GM23338 (cell line): ENCODE results near the gene CHCHD6. TPM values are rescaled to one million over a fixed set of nuclear protein-coding genes. Genes with fewer than 3 reads are reported as not detected.

Source experiments
- ATAC-seq: fragments of 200-7000 bp; cut with Tn5 transposase; 3 replicates; pipeline ENCODE4 v1.9.1; 2020
- DNase-seq: peaks from one replicate; pipeline ENCODE4 v3.0.0-alpha.2; 2015; ENCODE audit warnings: low spot score
- H2AFZ ChIP-seq: fragments of 200-600 bp; sonication (generic); 2 replicates; pipeline ENCODE4 v1.8.0; 2016; ENCODE audit warnings: antibody characterized with exemption, mild to moderate bottlenecking, moderate library complexity
- H3F3A ChIP-seq: fragments of 200-600 bp; sonication (generic); replicated peaks from 2 replicates; pipeline ENCODE4 v1.8.0; 2017; ENCODE audit warnings: antibody characterized with exemption, mixed run types, low read depth
- H3K27ac ChIP-seq: fragments of 200-600 bp; sonication (generic); 2 replicates; pipeline ENCODE4 v1.6.1; 2016; ENCODE audit warnings: low read depth
- H3K27me3 ChIP-seq: fragments of 200-600 bp; sonication (generic); 2 replicates; pipeline ENCODE4 v1.8.0; 2016; ENCODE audit warnings: mild to moderate bottlenecking, mixed run types, moderate library complexity; ENCODE audit not compliant: insufficient read depth
- H3K36me3 ChIP-seq: fragments of 200-600 bp; sonication (generic); 2 replicates; pipeline ENCODE4 v1.8.0; 2016; ENCODE audit warnings: mild to moderate bottlenecking; ENCODE audit not compliant: insufficient read depth
- H3K4me1 ChIP-seq: fragments of 200-600 bp; sonication (generic); 2 replicates; pipeline ENCODE4 v1.8.0; 2016; ENCODE audit warnings: mild to moderate bottlenecking, moderate library complexity; ENCODE audit not compliant: insufficient read depth
- H3K4me2 ChIP-seq: fragments of 200-600 bp; sonication (generic); 2 replicates; pipeline ENCODE4 v1.7.1; 2017; ENCODE audit warnings: mixed run types
- H3K4me3 ChIP-seq: fragments of 200-600 bp; sonication (generic); 2 replicates; pipeline ENCODE4 v1.6.1; 2016; ENCODE audit warnings: mixed run types
- H3K79me2 ChIP-seq: fragments of 200-600 bp; sonication (generic); replicated peaks from 2 replicates; pipeline ENCODE4 v1.8.0; 2017; ENCODE audit warnings: mild to moderate bottlenecking; ENCODE audit not compliant: insufficient read depth
- H3K9me2 ChIP-seq: fragments of 200-600 bp; sonication (generic); 2 replicates; pipeline ENCODE4 v1.8.0; 2017; ENCODE audit not compliant: insufficient read depth
- H4K20me1 ChIP-seq: fragments of 200-600 bp; sonication (generic); replicated peaks from 2 replicates; pipeline ENCODE4 v1.8.0; 2017; ENCODE audit warnings: mild to moderate bottlenecking; ENCODE audit not compliant: insufficient read depth
- H3K27ac Mint-ChIP-seq: 2 replicates; pipeline ENCODE4 v1.8.0; 2020; ENCODE audit warnings: inconsistent platforms, mild to moderate bottlenecking, moderate library complexity, mixed read lengths
- H3K27me3 Mint-ChIP-seq: 3 replicates; pipeline ENCODE4 v1.8.0; 2022; ENCODE audit warnings: low read depth, mild to moderate bottlenecking, moderate library complexity, mixed read lengths, inconsistent platforms; ENCODE audit not compliant: insufficient read depth, poor library complexity
- H3K36me3 Mint-ChIP-seq: 3 replicates; pipeline ENCODE4 v1.8.0; 2021; ENCODE audit warnings: low read depth, mild to moderate bottlenecking, inconsistent platforms, moderate library complexity, mixed read lengths
- H3K4me1 Mint-ChIP-seq: 3 replicates; pipeline ENCODE4 v1.8.0; 2020; ENCODE audit warnings: mild to moderate bottlenecking, inconsistent platforms, mixed read lengths
- H3K4me3 Mint-ChIP-seq: 3 replicates; pipeline ENCODE4 v1.8.0; 2021; ENCODE audit warnings: moderate library complexity, mild to moderate bottlenecking, inconsistent platforms, mixed read lengths
- H3K9me3 Mint-ChIP-seq: 3 replicates; pipeline ENCODE4 v1.8.0; 2020; ENCODE audit warnings: moderate library complexity, mild to moderate bottlenecking, inconsistent platforms, mixed read lengths
- CREB1 ChIP-seq: fragments of 250-450 bp; sonication (Bioruptor Pico); IDR thresholded peaks from 2 replicates; pipeline ENCODE4 v1.5.0; 2020; ENCODE audit warnings: low read depth, mild to moderate bottlenecking, moderate library complexity
- EZH2 ChIP-seq: fragments of 200-600 bp; sonication (generic); IDR thresholded peaks from one replicate; pipeline ENCODE4 v1.8.0; 2017; ENCODE audit warnings: antibody characterized with exemption, mild to moderate bottlenecking, low read depth; ENCODE audit not compliant: unreplicated experiment
- EZH2phosphoT487 ChIP-seq: fragments of 200-600 bp; sonication (generic); IDR thresholded peaks from one replicate; pipeline ENCODE4 v1.8.1; 2018; ENCODE audit warnings: antibody characterized with exemption; ENCODE audit not compliant: unreplicated experiment
- POLR2AphosphoS5 ChIP-seq: IDR thresholded peaks from 2 replicates; pipeline ENCODE4 v1.6.1; 2016; ENCODE audit warnings: antibody characterized with exemption, low read depth
- STAT1 ChIP-seq: IDR thresholded peaks from one replicate; pipeline ENCODE4 v1.6.1; 2016; ENCODE audit warnings: antibody characterized with exemption; ENCODE audit not compliant: unreplicated experiment
- ZNF114 ChIP-seq: fragments of 250-450 bp; sonication (Bioruptor Pico); IDR thresholded peaks from 2 replicates; pipeline ENCODE4 v1.5.0; 2020; ENCODE audit warnings: mild to moderate bottlenecking, moderate library complexity
- ZNF331 ChIP-seq: fragments of 250-450 bp; sonication (Bioruptor Pico); IDR thresholded peaks from 2 replicates; pipeline ENCODE4 v1.5.0; 2020; ENCODE audit warnings: low read depth, mild to moderate bottlenecking, moderate library complexity
- polyA plus RNA-seq: library from polyadenylated mRNA; unstranded; fragments of >200 nt; fragmentation: Nextera tagmentation; extraction: Ambion mirVana; gene quantifications from 2 replicates; pipeline ENCODE4 v1.2.1, GENCODE V29; 2016
- total RNA-seq: library from RNA; depleted of rRNA; stranded (reverse); fragments of >200 nt; shearing (Covaris generic); gene quantifications from 2 replicates; pipeline ENCODE4 v1.2.3, GENCODE V29; 2014
- TF ChIP-seq, protein P1 (sequence below): fragments of 250-450 bp; sonication (Bioruptor Pico); IDR thresholded peaks from 2 replicates; pipeline ENCODE4 v1.5.0; 2020; ENCODE audit warnings: mild to moderate bottlenecking, moderate library complexity

Gene CHCHD6
- total and polyA plus RNA-seq, 2 experiments from 2014 or later, result 28.8 to 43.0 TPM

DNA sequence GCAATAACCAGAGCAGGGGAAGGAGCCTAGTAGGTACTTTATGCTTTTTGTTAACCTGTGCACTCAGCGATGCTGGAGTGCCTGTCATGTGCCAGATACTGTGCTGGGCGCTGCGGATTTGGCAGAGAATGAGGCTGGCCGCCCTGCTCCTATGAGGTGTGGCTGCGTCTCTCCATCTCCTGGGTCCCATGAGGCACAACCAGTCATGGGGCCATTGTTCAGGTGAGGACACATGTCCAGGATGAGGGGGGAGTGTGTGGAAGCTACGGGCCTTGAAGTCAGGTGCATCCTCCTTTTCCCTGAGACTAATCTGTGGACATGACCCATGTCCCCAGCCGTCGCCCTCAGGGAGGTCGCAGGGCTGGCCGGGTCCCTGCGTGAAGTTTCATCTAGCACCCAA is 48.2 kb upstream of the CHCHD6 start:
- Histone ChIP-seq H3F3A (no peaks in the 10 kb centered on the region), H3K79me2 (no peaks in the 10 kb centered on the region), H3K4me1 (no peaks in the 10 kb centered on the region; the same call in 1 of the 2 replicates), H3K27ac (no peak overlapping the region), H3K4me2 (no peak overlapping the region), H4K20me1 (no peaks in the 10 kb centered on the region), H3K9me2 (no peaks in the 10 kb centered on the region), H3K27me3 (peaks cover 28% of the 10 kb centered on the region), H3K4me3 (no peak overlapping the region), H3K36me3 (no peaks in the 10 kb centered on the region), H2AFZ (peak overlapping the region; percentile 93)
- Mint-ChIP-seq H3K9me3 (peaks cover 14% of the 10 kb centered on the region), H3K36me3 (peaks cover 4% of the 10 kb centered on the region; the same call in 1 of the 3 replicates), H3K4me1 (peaks cover 5% of the 10 kb centered on the region; the same call in 1 of the 3 replicates), H3K4me3 (0 out of 3 replicates have a peak overlapping the region, but pooled peaks have one; percentile 82), H3K27ac (no peak overlapping the region), H3K27me3 (peaks cover 17% of the 10 kb centered on the region)
- TF ChIP-seq ZNF331, result no peak
- DNase-seq, result no peak
- no peak for ATAC-seq

DNA sequence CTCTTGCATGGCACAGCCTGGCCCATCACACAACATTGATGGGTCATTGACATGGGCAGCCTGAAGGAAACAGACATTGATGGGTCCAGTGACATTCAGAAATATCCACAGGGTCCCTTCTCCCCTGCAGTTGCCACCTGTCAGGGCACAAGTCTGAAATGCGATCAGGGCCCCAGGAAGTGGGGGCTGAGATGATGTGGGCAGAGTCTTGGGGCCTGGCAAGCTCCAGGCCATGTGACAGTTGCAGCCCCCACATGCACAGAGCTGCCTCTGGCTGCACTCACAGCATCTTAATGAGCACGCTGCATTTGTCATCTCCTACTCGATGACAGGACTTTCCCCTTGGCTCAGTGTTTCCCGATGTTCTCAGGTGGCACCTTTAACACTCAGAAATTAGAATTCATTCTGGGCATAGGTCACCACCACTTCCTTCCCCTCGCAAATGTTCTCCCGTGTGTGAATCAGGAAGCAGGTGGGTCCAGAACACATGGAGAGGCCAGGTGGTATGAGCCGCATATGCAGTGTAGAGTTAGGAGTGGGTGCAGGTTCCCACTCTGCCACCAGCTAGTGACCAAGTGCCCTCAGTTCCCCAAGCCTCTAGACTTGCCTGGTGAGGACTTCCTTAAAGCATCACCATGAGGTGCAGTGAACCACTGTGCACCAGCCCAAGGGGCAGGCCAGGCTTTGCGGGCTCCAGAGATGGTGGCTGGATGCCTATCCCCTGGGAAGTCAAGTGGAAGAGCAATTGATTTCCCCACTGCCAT is 47.5 kb upstream of the CHCHD6 start:
- Mint-ChIP-seq H3K27ac (no peak overlapping the region), H3K4me3 (no peak overlapping the region), H3K4me1 (peaks cover 5% of the 10 kb centered on the region; the same call in 1 of the 3 replicates), H3K36me3 (peaks cover 4% of the 10 kb centered on the region; the same call in 1 of the 3 replicates), H3K27me3 (peaks cover 17% of the 10 kb centered on the region), H3K9me3 (peaks cover 14% of the 10 kb centered on the region)
- peaks cover 28% of the 10 kb centered on the region for H3K27me3 ChIP-seq
- ATAC-seq, result no peak
- no peaks in the 10 kb centered on the region for H3K36me3 ChIP-seq
- no peak overlapping the region for H3K27ac ChIP-seq
- no peak for DNase-seq
- H3K79me2 ChIP-seq, result no peaks in the 10 kb centered on the region
- no peaks in the 10 kb centered on the region; the same call in 1 of the 2 replicates for H3K4me1 ChIP-seq
- H3F3A ChIP-seq, result no peaks in the 10 kb centered on the region
- H3K4me2 ChIP-seq, result no peak overlapping the region
- H2AFZ ChIP-seq, result no peak overlapping the region
- H3K9me2 ChIP-seq, result no peaks in the 10 kb centered on the region
- H3K4me3 ChIP-seq, result no peak overlapping the region
- TF ChIP-seq EZH2phosphoT487 (no peak), CREB1 (CRISPR knock-in tag) (no peak)
- no peaks in the 10 kb centered on the region for H4K20me1 ChIP-seq

DNA sequence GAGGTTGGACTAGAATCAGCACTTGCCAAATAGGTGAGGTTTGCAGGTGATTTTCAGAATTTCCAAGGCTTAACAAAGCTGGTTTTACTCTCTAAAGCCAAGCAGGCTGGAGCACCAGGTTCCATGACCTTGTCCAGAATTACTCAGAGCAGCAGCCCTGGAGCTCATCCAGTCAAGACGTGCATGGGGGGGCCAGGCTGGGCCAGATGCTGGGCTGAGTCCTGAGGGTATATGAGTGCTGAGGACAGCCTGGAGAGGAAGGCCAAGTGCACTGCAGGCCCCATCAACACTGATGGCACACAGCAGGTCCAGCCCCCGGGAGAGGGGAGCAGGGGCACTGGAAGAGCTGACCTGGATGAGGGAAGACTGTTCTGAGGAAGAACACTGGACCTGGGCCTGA is 46.1 kb upstream of the CHCHD6 start:
- Mint-ChIP-seq H3K27ac (no peak overlapping the region), H3K9me3 (peaks cover 14% of the 10 kb centered on the region), H3K36me3 (peaks cover 4% of the 10 kb centered on the region; the same call in 1 of the 3 replicates), H3K27me3 (peaks cover 17% of the 10 kb centered on the region), H3K4me1 (peaks cover 5% of the 10 kb centered on the region; the same call in 1 of the 3 replicates), H3K4me3 (no peak overlapping the region)
- no peaks in the 10 kb centered on the region for H4K20me1 ChIP-seq
- H3K27ac ChIP-seq, result no peak overlapping the region
- no peak for DNase-seq
- no peaks in the 10 kb centered on the region for H3K9me2 ChIP-seq
- H3K4me2 ChIP-seq, result no peak overlapping the region
- no peak overlapping the region for H3K4me3 ChIP-seq
- H3K36me3 ChIP-seq, result no peaks in the 10 kb centered on the region
- H2AFZ ChIP-seq, result no peak overlapping the region
- no peaks in the 10 kb centered on the region; the same call in 1 of the 2 replicates for H3K4me1 ChIP-seq
- peaks cover 28% of the 10 kb centered on the region for H3K27me3 ChIP-seq
- H3K79me2 ChIP-seq, result no peaks in the 10 kb centered on the region
- ATAC-seq, result no peak
- H3F3A ChIP-seq, result no peaks in the 10 kb centered on the region
- TF ChIP-seq POLR2AphosphoS5 (no peak), EZH2 (no peak), STAT1 (no peak), EZH2phosphoT487 (no peak), ZNF114 (CRISPR knock-in tag) (no peak)
- TF ChIP-seq, protein P1, sequence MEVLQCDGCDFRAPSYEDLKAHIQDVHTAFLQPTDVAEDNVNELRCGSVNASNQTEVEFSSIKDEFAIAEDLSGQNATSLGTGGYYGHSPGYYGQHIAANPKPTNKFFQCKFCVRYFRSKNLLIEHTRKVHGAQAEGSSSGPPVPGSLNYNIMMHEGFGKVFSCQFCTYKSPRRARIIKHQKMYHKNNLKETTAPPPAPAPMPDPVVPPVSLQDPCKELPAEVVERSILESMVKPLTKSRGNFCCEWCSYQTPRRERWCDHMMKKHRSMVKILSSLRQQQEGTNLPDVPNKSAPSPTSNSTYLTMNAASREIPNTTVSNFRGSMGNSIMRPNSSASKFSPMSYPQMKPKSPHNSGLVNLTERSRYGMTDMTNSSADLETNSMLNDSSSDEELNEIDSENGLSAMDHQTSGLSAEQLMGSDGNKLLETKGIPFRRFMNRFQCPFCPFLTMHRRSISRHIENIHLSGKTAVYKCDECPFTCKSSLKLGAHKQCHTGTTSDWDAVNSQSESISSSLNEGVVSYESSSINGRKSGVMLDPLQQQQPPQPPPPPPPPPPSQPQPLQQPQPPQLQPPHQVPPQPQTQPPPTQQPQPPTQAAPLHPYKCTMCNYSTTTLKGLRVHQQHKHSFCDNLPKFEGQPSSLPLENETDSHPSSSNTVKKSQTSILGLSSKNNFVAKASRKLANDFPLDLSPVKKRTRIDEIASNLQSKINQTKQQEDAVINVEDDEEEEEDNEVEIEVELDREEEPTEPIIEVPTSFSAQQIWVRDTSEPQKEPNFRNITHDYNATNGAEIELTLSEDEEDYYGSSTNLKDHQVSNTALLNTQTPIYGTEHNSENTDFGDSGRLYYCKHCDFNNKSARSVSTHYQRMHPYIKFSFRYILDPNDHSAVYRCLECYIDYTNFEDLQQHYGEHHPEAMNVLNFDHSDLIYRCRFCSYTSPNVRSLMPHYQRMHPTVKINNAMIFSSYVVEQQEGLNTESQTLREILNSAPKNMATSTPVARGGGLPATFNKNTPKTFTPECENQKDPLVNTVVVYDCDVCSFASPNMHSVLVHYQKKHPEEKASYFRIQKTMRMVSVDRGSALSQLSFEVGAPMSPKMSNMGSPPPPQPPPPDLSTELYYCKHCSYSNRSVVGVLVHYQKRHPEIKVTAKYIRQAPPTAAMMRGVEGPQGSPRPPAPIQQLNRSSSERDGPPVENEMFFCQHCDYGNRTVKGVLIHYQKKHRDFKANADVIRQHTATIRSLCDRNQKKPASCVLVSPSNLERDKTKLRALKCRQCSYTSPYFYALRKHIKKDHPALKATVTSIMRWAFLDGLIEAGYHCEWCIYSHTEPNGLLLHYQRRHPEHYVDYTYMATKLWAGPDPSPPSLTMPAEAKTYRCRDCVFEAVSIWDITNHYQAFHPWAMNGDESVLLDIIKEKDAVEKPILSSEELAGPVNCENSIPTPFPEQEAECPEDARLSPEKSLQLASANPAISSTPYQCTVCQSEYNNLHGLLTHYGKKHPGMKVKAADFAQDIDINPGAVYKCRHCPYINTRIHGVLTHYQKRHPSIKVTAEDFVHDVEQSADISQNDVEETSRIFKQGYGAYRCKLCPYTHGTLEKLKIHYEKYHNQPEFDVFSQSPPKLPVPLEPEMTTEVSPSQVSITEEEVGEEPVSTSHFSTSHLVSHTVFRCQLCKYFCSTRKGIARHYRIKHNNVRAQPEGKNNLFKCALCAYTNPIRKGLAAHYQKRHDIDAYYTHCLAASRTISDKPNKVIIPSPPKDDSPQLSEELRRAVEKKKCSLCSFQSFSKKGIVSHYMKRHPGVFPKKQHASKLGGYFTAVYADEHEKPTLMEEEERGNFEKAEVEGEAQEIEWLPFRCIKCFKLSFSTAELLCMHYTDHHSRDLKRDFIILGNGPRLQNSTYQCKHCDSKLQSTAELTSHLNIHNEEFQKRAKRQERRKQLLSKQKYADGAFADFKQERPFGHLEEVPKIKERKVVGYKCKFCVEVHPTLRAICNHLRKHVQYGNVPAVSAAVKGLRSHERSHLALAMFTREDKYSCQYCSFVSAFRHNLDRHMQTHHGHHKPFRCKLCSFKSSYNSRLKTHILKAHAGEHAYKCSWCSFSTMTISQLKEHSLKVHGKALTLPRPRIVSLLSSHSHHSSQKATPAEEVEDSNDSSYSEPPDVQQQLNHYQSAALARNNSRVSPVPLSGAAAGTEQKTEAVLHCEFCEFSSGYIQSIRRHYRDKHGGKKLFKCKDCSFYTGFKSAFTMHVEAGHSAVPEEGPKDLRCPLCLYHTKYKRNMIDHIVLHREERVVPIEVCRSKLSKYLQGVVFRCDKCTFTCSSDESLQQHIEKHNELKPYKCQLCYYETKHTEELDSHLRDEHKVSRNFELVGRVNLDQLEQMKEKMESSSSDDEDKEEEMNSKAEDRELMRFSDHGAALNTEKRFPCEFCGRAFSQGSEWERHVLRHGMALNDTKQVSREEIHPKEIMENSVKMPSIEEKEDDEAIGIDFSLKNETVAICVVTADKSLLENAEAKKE (CRISPR knock-in tag), result no peak
